Medulla oblongata (tissue), 1 donor: ENCODE measurements around the gene MYO18A.
"Not testable (repeated sequence)": the region's sequence is repeated elsewhere in the genome, so short reads cannot be mapped to it uniquely, and the experiment has no call there.

Experiments used
- DNase-seq: peaks from one replicate; pipeline ENCODE4 v3.0.0-alpha.2; 2015; ENCODE audit errors: extremely low spot score

Gene MYO18A

DNA sequence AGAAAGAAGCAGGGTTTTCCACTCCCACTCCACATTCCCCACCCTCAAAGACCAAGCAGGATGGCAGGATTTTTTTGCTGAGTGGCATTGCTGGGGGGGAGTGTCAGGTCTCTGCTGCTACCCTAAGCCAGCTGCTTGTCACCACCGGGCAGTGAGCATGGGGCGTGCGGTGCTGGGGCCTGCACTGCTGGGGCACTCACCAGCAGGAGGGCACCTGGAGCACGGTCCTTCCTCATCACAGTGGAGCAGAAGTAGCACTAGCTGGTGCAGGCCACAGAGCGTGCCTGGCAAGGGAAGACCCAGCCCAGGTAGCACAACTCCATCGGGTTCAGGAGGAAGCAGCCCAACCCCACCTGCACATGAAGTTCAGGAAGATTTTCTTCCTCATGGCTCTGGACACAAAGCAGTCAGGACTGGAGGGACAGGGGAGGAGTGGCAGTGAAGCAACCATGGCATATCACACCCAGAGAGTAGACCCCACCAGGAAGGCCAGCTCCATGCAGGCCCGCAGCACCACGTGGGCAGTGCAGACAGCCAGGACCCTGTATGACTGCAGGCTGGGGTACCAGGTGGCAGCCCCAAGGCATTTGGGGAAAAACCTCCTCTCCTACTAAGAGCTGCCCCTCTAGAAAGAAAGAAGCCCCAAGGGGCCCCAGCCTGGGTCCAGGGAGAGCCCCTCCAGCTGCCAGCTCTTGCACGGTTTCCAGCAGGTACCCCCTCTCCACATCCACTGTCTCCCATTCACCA lies 16.7 kb upstream of the MYO18A start:
- DNase-seq = no peak

DNA sequence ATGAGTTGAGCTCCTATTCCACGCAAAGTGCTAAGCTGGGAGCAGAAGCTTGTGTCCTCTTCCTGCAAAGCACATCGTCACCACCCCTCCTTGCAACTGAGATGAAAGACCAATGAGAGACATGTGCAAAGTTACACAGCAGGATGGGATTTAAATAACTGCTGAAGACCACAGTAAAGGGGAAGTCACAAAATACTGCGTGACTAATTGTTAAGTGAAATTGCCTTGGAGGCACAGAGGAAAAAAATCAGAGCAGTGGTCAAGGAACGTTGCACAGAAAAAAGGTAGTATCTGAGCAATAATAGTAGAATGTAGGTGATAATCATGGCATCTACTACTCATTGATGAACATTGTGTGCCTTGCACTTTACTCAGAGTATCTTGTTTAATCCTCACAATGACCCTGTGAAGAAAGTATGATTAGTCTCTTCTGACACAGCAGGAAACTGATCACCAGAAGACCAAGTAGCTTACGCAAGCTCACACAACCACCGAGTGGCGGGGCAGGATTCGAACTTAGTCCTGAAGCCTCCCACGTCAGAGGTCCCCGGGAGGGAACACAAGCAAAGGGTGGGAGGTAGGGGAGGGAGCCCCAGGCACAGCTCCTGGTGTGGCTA lies 15.4 kb upstream of the MYO18A start:
- DNase-seq = peak; percentile 72

DNA sequence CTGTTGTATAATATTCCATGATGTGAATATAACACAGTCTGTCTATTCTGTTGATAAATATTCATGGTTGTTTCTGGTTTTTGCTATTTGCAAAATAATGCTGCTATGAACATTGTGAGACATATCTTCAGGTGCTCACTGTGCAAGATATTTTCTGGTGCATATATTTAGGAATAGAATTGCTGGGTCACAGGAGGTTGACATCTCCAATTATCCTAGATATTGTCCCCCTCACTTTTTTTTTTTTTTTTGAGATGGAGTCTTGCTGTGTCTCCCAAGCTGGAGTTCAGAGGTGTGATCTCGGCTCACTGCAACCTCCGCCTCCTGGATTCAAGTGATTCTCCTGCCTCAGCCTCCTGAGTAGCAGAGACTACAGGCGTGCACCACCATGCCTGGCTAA lies 14.5 kb upstream of the MYO18A start:
- DNase-seq = no peak

DNA sequence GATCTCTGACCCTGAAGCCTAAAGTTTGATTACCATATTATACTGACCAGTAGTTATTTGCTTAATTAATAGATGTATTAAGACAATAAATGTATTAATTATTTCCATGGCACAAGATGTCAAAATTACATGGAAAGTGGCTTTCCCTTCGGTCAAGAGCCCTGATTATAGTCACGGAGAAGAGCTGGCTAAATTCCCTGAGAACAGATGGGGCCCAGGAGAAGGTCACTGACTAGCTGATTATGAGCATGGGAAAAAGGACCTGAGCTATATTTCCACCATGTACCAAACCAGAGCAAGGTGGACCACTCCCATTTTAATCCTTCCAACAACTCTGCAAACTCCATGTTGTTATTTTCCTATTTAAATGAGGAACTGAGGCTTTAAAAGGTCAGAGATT lies 12.9 kb upstream of the MYO18A start:
- no peak for DNase-seq

DNA sequence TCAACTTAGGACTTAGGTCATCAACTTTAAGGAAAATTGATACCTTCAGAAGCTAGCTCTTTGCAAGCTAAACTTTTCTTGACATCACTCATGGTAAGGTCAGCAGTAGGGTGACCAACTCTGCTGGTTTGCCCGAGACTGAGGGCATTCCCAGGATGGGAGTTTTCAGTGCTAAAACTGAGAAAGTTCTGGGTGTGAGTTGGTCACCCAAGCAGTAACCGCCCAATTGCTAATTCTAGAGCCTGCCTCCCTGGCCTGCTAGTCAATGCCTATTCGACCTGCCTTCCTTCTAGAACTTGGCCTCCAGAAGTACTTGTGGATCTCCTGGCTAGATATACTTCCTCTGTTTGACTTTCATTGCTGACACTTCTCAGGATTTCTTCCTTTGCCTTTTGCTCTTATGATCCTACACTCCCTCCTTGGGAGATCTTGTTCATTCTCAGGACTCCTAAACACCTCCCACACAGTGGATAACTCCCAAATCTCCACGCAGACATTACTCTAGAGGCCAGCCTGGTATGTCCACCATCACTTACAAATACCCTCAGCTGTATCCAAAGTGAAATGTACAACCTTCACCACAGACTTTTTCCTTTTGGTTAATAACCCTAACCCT lies 10.5 kb upstream of the MYO18A start:
- DNase-seq = no peak

DNA sequence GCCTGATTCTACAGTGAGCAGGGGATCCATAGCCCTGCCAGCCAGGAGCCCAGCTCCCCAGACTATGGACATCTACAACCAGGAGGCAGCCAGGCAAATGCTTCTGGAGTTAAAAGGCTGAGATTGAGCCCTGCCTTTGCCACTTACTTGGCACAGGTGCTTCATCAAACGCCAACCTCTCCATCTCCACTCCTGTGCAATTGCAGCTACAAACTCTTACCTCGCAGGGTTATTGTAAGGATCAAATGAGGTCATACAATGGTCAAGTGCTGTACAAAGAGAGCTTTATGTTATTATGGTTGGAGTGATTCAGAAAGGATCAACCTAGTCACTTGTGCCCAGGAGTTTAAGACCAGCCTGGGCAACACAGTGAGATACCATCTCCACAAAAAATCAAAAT lies 9.8 kb upstream of the MYO18A start:
- DNase-seq = no peak

DNA sequence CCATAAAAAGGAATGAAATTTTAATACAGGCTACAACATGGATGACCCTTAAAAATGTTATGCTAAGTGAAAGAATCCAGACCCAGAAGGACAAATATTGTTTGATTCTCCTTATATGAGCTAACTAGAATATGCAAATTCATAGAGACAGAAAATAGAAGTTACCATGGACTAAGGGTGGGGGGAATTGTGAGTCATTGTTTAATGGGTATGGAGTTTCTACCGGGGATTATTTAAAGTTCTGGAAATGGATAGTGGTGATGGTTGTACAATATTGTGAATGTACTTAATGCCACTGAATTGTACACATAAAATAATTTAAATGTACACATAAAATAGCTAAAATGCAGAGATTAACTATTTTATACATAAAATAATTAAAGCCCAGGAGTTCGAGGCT lies 9.2 kb upstream of the MYO18A start:
- no peak for DNase-seq

DNA sequence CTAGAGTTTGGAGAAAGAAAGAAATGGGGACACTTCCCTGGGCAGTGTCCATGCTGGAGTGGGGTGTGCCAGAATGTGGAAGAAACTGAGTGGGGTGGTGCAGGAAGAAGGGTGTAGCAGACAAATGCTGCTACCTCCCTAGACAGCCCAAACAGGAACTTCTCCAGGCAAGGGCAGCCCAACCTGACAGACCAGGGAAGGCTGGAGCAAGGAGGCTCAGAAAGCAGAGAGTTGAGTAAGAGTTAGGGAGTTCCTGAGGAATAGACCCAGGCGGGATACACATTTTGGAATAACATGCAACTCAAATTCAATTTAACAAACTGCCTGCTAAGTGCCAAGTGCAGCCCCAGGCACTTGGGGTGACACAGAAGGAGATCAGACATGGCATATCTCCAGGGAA lies 1.0 kb upstream of the MYO18A start:
- DNase-seq = no peak

DNA sequence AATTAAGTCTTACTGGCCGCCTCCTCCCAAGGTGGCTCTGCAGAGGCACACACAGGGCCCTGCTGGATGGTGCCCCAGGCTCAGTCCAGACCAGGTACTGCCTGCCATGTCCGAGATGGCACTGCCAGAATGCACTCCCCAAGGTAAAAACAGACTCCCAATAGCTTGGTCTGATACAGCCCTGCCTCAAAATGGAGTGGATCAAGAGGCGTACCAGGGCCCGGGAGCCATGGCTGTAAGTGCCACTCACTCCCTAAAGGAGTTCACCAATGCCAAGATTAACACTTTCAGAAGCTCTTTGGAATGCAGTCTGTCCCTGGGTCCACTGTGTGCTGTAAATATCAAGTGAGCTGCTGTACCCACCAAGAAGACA lies 576 bp upstream of the MYO18A start:
- DNase-seq = no peak

DNA sequence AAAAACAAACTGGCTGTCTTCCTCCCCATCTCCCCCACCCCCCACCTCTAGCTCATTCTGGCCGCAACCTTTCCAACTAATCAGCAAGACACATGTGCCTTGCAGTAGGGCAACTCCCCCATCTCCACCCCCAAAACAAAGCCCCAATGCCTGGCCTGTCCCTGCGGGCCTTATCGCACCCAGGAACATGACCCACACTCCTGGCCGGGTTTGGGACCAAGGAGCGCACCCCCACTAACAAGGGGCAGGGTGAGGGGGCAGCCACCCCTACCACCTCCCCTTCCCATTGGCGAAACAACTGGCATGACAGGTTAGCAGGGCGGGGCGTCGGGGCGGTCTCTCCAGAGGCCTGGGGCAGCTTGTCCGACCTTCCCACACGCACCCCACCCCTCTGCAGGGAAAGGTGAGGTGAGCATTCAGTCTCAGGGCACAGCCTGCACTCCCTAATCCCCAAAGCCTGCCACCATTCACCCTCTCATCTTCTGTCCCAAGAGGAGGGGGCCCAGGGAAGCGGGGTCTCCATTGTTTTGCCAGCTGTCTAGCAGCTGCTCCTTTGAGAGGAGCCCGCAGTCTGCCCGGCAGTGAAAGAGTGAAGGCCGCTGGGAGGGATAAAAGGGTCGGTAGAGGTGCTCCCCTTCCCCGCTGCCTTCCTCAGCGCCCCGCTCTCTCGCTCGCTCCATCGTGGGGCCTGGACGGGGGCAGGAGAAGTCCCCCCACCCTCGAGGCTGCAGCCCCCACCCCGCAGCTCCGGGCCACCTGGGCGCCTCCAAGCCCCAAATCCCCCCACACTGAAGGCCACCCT lies 765 bp downstream of the MYO18A start:
- no peak for DNase-seq

DNA sequence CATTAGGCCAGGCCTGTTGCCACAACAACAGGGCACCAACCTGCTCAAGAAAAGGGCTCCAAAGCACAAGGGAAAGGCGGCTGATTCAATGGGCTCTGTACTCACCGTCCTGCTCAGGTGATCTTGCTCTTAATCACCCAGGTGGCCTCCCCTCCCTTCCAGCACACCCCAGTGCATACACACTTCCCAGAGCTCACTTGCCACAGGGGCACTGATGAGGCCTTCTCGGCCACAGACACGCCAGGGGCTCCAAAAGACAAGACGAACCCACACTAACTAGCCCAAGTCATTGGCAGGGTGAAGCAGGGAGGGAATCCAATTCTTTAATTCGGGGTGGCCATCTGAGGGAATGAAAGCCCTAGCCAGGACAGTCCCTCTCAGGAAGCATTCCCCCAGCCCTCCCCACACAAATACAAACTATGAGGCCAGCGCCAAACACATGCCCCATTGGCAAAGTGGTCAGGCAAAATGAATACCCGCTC lies 1.4 kb downstream of the MYO18A start:
- peak; percentile 59 for DNase-seq

DNA sequence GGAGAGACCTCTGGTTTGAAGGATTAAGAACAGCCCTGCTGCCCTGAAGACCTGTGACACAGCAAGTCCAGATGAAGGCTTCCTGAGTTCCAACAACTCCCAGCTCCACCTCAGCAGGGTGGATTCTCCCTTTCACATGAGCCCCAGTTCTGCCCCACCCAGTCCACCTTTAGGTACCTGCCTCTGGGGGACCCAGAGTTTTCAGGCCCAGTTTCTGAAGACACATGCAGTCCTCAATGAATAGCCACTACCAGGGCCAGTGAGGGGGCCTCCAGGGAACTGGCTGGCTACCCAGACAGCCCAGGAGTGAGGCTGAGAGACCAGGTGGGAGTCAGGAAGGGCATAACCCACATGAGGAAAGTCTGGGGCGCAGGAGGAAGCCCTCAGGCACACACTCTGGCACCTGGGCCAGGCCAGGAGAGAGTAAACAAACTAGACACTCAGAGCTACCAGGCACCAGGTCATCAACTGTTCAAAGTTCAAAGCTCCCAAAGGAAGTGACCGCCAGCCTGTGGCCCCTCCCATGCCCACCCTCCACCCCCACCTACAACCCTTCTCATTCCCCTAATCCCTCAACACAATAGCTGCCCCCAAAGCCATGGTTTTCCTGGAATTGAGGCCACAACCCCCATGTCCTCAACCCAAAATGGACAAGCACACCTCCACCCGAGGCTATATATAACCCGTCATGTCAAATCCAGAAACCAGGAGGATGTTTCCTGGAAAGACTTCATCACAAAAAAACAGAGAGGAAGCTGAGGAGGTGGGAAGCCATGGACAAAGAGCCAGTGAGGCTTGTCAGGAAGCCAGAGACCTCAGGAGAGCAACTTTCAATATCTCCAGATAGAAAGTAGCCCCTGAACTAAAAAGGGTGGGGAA lies 2.1 kb downstream of the MYO18A start:
- no peak for DNase-seq

DNA sequence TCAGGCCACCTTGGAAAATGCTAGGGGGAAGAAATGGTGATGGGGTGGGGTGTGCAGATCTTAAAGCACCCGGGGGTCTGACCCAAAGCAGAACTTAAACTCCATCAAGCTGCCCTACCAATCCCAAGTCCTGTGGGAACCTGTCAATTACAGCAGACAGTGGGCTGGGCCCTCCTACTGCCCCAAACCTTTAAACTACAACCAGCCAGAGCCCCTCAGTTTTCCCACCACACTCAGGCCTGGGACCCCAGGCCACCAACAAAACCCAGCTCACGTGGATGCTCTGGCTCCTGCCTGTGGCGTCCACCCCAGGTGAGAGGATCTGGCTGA lies 2.7 kb downstream of the MYO18A start:
- no peak for DNase-seq

DNA sequence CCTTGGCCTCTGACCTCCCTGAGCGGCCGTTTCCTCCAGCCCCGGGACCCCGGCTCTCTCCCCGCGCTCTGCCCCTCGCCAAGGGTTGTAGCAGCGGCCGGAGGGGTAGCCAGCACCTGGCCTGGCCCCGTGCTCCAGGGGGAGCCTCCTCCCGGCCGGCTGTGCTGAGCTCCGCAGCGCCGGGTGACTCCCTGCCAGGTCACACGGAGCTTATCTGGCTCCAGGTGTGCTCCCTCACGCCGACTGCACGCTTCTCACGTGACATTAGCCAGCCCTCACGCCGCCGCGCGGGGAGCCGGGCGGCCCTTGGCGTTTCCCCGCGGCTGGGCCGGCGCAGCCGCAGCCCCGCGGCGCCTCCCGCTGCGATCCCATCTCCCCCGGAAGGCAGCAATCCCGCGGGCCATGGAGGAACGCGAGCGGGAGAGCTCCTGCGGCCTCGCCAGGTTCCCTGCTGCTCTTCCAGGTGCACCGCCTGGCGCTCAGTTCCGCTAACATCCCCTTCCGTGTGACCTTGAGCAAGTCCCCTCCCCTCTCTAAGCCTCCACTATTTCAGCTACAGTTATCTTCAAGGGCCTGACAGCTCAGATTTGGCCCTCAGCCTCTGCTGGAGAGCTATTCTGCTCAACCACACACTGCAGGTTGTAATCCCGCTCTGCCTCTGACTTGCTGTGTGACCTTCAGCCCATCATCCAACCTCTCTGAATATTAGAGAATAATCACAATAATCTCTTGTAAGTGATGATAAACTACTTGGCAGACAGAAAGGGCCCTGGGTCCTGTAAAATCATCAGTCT lies 3.4 kb downstream of the MYO18A start:
- DNase-seq = no peak

DNA sequence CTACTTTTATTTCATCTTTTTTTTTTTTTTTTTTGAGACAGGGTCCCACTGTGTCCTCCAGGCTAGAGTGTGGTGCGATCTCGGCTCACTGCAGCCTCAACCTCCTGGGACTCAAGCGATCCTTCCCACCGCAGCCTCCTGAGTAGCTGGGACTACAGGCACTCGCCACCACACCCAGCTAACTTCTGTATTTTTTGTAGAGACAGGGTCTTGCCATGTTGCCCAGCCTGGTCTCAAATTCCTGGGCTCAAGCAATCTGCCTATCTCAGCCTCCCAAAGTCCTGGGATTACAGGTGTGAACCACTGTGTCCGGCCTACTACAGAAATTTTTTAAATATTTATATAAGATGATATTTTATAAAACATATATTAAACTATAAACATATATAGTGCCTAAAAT lies 4.8 kb downstream of the MYO18A start:
- DNase-seq = no peak

DNA sequence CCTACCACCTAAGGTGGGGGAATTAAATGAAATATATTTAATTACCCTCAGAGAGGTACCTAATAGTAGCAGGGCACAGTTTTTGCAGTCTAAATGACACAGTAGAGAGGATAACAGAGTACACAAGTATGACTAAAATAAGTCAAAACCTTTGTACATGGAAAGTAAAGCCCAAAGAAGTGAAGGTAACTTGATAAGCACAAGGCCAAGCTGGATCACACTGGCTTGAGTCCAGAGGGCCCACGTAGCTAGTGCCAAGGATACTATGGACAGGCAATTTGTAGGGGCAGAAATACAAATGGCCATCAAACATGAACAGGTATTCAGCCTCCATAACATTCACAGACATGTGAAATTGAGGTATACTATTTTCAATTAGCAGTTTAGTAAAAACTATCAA lies 7.6 kb downstream of the MYO18A start:
- no peak for DNase-seq

DNA sequence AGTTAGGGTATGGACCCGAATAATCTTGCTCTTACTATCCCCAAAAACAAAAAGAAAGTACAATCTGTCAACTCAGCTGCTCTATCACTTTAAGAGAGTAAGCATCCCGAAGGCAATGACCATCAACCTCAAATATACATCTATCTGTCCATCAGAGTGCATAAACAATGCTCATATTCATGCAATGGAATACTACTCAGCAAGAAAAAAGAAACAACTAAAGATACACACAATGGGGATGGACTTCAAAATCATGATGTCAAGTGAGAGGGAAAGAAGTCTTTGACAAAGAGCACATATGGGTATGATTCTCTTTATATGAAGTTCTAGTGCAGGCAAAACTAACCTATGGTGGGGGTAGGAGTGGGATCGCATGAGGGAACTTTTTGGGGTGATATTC lies 9.5 kb downstream of the MYO18A start:
- DNase-seq = no peak

DNA sequence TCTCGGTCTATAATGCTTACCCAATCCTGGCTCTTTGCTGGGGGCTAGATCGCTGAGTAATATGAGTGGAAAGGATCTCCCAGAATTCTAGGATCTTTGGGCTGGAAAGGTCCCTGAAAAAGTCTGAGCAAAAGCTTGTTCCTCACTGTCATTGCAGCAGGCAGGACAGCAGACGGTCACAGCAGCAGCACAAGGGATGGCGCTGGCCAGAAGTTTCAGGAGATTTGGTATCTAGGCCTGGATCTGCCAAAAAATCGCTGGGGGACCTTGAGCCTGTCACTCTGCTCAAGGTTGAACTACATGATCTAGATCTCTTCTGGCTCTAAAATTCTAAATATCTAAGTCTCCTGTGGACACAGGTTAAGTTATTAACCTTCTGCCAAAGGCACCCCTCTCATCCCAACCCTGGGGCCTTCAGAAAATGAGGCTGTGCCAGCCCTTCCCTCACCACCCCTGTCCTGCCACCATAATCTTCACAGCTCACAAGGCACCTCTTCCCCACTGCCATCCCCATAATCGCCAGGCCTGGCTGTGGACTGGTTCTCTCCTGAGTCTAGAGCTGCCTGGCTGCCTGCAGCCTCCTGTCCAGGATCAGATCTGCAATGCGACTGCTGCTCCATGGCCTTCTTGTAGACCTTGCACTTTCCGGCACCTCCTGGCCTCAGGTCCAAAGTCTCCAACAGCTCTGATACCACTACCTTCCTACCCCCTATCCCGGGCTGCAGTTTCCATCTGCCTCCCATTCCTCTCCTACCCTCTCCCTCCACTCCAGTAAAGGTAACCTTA lies 10.2 kb downstream of the MYO18A start:
- no peak for DNase-seq

DNA sequence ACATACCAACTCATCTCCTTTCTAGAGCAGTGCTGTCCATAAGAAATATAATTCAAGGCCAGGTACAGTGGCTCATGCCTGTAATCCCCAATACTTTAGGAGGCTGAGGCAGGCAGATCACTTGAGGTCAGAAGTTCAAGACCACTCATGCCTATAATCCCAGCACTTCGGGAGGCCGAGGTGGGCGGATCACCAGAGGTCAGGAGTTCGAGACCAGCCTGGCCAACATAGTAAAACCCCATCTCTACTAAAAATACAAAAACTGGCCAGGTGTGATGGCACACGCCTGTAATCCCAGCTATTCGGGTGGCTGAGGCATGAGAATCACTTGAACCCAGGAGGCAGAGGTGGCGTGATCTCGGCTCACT lies 11.5 kb downstream of the MYO18A start:
- DNase-seq = not testable (repeated sequence)
